GM18517 (cell line): ENCODE data around the gene PTGER2.

Experiments used
- ATAC-seq: cut with Tn5 transposase; IDR thresholded peaks from one replicate; pipeline ENCODE4 v1.9.1; 2021; ENCODE audit warnings: mild to moderate bottlenecking, moderate library complexity; ENCODE audit not compliant: unreplicated experiment

The PTGER2 gene

DNA sequence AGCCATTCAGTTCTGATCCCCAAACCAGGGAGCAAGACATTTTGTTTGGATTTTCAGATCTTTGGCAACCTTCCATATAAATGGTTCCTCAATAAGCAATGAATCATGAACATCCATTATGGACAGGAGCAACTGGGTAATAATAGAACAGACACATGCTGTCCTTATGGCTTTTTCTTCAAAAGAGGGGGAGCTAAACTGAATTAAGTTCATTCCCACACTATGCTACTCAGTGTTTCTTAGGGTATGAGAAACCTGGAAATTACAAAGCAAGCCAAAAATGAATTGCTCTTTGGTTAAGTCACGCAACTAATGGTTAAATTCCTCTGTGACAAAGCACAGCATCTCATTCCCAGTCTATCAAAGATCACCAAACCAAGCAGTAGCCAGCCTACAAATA lies 51.0 kb downstream of the PTGER2 start:
- ATAC-seq, result no peak

GRCh38 chr14:52366796-52367315 lies 52.7 kb downstream of the PTGER2 start:
- ATAC-seq, result no peak

- no peak for ATAC-seq
Measured at GRCh38 chr14:52369305-52369801, 55.2 kb downstream of the PTGER2 start.

DNA sequence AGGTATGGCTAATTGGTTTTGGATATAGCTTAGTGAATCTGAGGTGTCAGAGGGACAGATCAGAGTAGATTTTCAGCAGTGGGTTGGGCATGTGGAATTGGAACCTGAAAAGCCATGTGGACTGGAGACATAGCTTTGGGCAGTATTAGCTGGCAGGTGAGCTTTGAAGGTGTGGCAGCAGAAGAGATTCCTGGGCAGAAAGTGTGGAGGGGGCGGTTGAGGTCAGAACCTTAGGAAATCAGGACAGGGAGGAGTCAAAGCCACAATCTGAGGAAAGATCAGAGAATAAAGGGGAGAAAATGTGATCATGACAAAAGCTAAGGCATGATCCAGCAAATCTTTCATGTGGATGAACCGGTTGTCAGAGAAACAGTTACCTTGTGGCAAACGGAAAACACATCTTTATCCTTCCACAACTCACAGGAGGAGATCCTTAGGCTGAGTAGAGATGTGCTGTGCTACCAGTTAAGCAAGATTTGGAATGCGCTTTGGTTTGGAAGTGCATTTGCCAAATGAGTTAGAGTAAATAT lies 56.4 kb downstream of the PTGER2 start:
- no peak for ATAC-seq

GRCh38 chr14:52377940-52378339 lies 63.8 kb downstream of the PTGER2 start:
- no peak for ATAC-seq
